22Rv1 (cell line): ENCODE results near the gene TP73.

Source experiments
- H3K27ac ChIP-seq: fragments of 450-650 bp; 2 replicates; pipeline ENCODE4 v1.5.1; 2017
- CTCF ChIP-seq: fragments of 450-650 bp; IDR thresholded peaks from 2 replicates; pipeline ENCODE4 v1.5.1; 2017; ENCODE audit warnings: mild to moderate bottlenecking
- ZFX ChIP-seq: fragments of 450-650 bp; IDR thresholded peaks from 2 replicates; pipeline ENCODE4 v1.6.1; 2017; ENCODE audit warnings: antibody characterized with exemption, borderline replicate concordance

Gene TP73

GRCh38 chr1:3645666-3646355 is 6.5 kb upstream of the TP73 start:
- no peak for TF ChIP-seq CTCF
- TF ChIP-seq ZFX: no peak
- no peak overlapping the region for H3K27ac ChIP-seq

GRCh38 chr1:3646596-3646995 is 5.7 kb upstream of the TP73 start:
- H3K27ac ChIP-seq: no peak overlapping the region
- TF ChIP-seq ZFX (no peak), CTCF (no peak)

DNA sequence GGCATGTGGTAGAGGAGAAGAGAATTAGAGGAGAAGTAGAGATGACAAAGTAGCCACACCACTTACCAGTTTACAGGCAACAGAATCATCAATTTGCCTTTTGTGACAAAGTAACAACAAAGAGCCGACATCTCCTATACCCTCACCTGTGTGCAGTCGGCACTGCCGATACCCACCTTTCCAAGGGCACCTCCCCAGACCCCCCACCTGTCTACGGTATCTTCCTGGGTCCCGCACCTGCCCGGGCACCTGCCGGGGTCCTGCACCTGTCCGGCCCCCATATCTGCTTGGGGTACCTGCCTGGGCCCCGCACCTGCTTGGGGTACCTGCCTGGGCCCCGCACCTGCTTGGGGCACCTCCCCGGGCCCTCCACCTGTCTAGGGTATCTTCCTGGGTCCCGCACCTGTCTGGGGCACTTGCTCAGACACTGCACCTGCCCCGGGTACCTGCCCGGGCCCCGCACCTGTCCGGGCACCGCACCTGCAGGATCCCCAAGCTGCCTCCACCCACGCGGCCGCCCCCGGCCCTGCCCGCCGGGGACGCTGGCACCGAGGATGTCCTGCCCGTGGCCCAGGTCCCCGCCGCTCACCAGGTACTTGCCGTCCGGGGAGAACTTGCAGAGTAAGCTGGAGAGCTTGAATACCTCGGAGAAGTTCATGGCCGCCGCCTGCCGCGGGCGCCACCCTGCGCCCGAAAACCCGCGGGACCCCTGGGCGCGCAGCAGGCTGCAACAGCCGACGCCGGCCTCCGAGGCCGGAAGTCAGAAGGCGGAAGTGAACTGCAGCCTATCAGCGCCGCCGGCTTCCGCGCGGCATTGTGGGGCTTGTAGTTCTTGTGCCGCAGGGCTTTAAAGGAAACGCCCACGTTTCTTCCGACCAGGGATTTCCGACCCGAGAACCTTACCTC is 2.7 kb upstream of the TP73 start, which contains the start of gene WRAP73:
Gene WRAP73, minus strand, starts transcription at position 762 of the 906 bp plus-strand sequence. Its CDS starts 104 bp downstream, at position 658.
- TF ChIP-seq CTCF: peak; percentile 23; the same call in 1 of the 2 replicates
- TF ChIP-seq ZFX: no peak
- H3K27ac ChIP-seq: no peak within 1 kb of the TSS

- H3K27ac ChIP-seq: no peak overlapping the region
- no peak for TF ChIP-seq CTCF
- no peak for TF ChIP-seq ZFX
These were observed 1.9 kb upstream of the TP73 start for GRCh38 chr1:3650248-3651025.

DNA sequence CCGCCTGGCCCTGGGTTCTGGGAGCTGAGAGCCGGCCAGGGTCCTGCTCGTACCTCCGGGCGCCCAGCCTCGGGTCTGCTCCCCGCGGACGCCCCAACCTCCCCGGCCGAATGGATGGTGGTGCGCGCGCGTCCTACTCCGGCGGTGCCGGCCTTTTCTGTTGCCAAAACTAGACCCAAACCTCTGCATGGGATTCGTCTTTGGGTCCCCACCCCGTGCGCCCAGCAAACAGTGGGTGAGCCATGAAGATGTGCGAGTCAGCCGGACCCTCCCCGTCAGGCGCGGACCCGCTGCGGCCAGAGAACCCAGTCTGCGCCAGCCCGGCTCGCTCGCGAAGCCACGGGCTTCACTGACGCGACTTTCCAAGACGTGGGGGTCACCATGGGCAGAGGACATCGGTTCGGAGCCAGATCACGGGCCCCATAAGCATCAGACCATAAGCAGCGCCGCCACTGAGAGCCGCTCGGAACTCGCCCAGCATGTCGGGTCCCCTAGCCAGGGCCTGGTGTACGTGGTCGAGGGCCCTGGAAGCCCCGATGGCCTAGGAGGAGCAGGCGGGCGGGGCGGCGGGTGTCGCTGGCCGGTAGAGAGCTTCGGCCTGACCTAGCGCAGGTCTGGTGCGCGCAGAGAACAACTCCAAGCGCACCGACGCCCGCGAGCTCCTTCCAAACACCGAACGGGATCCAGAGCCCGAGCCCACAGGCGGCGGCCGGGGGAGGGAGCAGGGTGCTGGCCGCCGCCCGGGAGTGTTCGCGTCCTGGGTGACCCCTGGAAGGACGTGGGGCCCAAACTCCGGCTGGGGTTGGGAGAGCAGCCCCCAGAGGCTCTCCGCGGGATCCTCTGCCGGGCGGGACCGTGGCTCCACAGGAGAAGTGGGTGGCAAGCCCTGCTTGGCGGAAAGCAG is 1.0 kb upstream of the TP73 start:
- TF ChIP-seq ZFX (no peak), CTCF (no peak)
- H3K27ac ChIP-seq: no peak overlapping the region

DNA sequence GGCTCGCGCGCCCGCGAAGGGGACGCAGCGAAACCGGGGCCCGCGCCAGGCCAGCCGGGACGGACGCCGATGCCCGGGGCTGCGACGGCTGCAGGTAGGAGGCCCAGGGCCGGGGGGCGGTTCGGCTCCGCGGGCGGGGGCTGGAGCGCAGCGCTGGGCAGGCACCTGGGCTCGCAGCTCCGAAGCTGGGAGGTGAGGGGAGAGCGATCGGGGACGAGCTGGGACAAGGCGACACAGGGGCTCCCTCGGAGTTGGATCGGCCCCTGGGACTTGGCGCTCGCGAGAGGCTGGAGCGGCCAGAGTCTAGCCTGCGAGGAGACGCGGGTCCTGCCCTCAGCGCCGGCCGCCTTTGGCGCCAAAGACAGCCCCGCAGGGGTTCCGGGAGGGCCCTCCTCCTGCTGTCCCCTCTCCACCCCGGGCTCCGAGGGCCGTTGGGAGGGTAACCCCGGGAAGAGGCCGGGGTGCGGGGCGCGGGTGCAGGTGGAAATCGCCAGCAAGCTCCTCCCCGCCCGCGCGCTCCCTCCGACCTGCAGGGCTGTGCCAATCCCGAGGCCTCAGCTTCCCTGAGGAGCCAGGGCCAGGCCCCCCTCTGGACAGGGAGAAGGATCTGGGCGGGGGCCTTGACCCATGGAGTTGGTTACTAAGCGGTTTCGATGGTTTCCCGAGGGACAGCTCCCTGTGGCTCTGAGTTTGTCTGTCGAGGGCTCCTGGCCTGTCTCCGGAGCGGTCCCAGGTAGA is 401 bp downstream of the TP73 start:
- TF ChIP-seq CTCF (no peak), ZFX (no peak)
- no peak overlapping the region for H3K27ac ChIP-seq
